K562 (cell line): ENCODE data around the gene OMA1. TPM values are rescaled to one million over a fixed set of nuclear protein-coding genes. Genes with fewer than 3 reads are reported as not detected.

Experiments
- ATAC-seq: fragments of 200-7000 bp; cut with Tn5 transposase; 3 replicates; pipeline ENCODE4 v1.9.1; 2020; ENCODE audit warnings: moderate library complexity
- BruUV-seq: library from RNA; stranded (reverse); fragments of 400-500 nt; replicated peaks from 2 replicates; lab custom pipeline; 2021; lab: Mats Ljungman, UMichigan
- CTCF ChIA-PET: fragments of 300-600 bp; formaldehyde crosslinking; extraction: SDS; loops from one replicate; lab custom pipeline; 2021; ENCODE audit warnings: low intra/inter-chr PET ratio; lab: Yijun Ruan, JAX
- POLR2A ChIA-PET: fragments of 300-600, 350-650 bp; sonication (Branson Sonifier 250); formaldehyde crosslinking; extraction: SDS; loops from one replicate; lab custom pipeline; 2021; ENCODE audit warnings: antibody characterized with exemption, inconsistent platforms; lab: Yijun Ruan, JAX
- DNase-seq, 4 experiments: peaks; one replicate each; pipeline versions ENCODE4 v3.0.0 to v3.0.0-alpha.2; 2011 to 2018; ENCODE audit warnings: low spot score in 3 of 4, mixed read lengths in 3 of 4; ENCODE audit errors: extremely low read depth in 1 of 4
- FAIRE-seq: peaks from 2 replicates; lab custom pipeline; 2011; peaks lifted over from hg19 to GRCh38; lab: Jason Lieb, UNC
- H2AFZ ChIP-seq: 2 replicates; pipeline ENCODE4 v1.6.0; 2011; ENCODE audit warnings: low read depth, low read length, control low read depth, inconsistent platforms
- H3K27ac ChIP-seq: fragments of 200-600 bp; 3 replicates; pipeline ENCODE4 v1.8.0; 2011; ENCODE audit warnings: low read depth, mild to moderate bottlenecking, control low read depth, inconsistent platforms, low read length, moderate library complexity, mixed read lengths; ENCODE audit errors: extremely low read depth
- H3K27me3 ChIP-seq, 2 experiments: fragments of 300-600 bp in 1 of 2; 2 replicates in 1 of 2; 3 replicates in 1 of 2; pipeline versions ENCODE4 v1.6.0 to v1.8.0; 2011; ENCODE audit warnings: inconsistent platforms in 2 of 2, low read length in 2 of 2, mild to moderate bottlenecking in 1 of 2, mixed read lengths in 1 of 2, moderate library complexity in 1 of 2; ENCODE audit not compliant: control insufficient read depth in 2 of 2, insufficient read depth in 2 of 2
- H3K36me3 ChIP-seq: fragments of 300-600 bp; 3 replicates; pipeline ENCODE4 v1.8.0; 2011; ENCODE audit warnings: mild to moderate bottlenecking, low read length, inconsistent platforms; ENCODE audit not compliant: control insufficient read depth, insufficient read depth
- H3K4me1 ChIP-seq, 2 experiments: fragments of 200-600 bp in 1 of 2; replicated peaks in 1 of 2; 2 replicates in 1 of 2; 3 replicates in 1 of 2; pipeline versions ENCODE4 v1.5.1 to v1.8.0; 2011; ENCODE audit warnings: inconsistent platforms in 2 of 2, low read length in 2 of 2, mild to moderate bottlenecking in 1 of 2, mixed read lengths in 1 of 2, moderate library complexity in 1 of 2; ENCODE audit not compliant: control insufficient read depth in 2 of 2, insufficient read depth in 2 of 2
- H3K4me2 ChIP-seq: 2 replicates; pipeline ENCODE4 v1.6.1; 2011; ENCODE audit warnings: low read length, control low read depth, inconsistent platforms, mixed read lengths; ENCODE audit not compliant: insufficient read depth
- H3K4me3 ChIP-seq: fragments of 200-600 bp; sonication (generic), shearing (Covaris generic); 2 replicates; pipeline ENCODE4 v1.5.1; 2016; ENCODE audit warnings: control low read depth, inconsistent platforms
- H3K79me2 ChIP-seq: fragments of 200-600 bp; 3 replicates; pipeline ENCODE4 v1.8.0; 2011; ENCODE audit warnings: low read length, inconsistent platforms; ENCODE audit not compliant: control insufficient read depth, insufficient read depth
- H3K9ac ChIP-seq, 2 experiments: 2 replicates each; pipeline versions ENCODE4 v1.6.0 to v1.6.1; 2011; ENCODE audit warnings: low read depth in 2 of 2, low read length in 2 of 2, control low read depth in 1 of 2, inconsistent platforms in 1 of 2, mild to moderate bottlenecking in 1 of 2, mixed read lengths in 1 of 2; ENCODE audit not compliant: insufficient read depth in 1 of 2
- H3K9me1 ChIP-seq: one replicate; pipeline ENCODE4 v1.6.0; 2011; ENCODE audit warnings: inconsistent platforms, mild to moderate bottlenecking, low read length, moderate library complexity; ENCODE audit not compliant: control insufficient read depth, insufficient read depth
- H3K9me3 ChIP-seq: replicated peaks from 2 replicates; pipeline ENCODE4 v1.5.1; 2011; ENCODE audit warnings: low read depth, low read length, inconsistent platforms; ENCODE audit not compliant: control insufficient read depth, insufficient read depth
- H4K20me1 ChIP-seq: replicated peaks from 2 replicates; pipeline ENCODE4 v1.6.1; 2011; ENCODE audit warnings: low read length, inconsistent platforms, mixed read lengths; ENCODE audit not compliant: control insufficient read depth, insufficient read depth
- ARID3B ChIP-seq: fragments of 250-450 bp; sonication (Bioruptor Pico); IDR thresholded peaks from 2 replicates; pipeline ENCODE4 v1.4.0; 2020; ENCODE audit warnings: borderline replicate concordance
- EP400 ChIP-seq: fragments of 450-650 bp; IDR thresholded peaks from 2 replicates; pipeline ENCODE4 v1.6.1; 2017; ENCODE audit warnings: antibody characterized with exemption, mild to moderate bottlenecking, moderate library complexity
- PHF20 ChIP-seq: fragments of 450-650 bp; IDR thresholded peaks from 2 replicates; pipeline ENCODE4 v1.6.1; 2018; ENCODE audit not compliant: partially characterized antibody
- RFX7 ChIP-seq: fragments of 250-450 bp; sonication (Bioruptor Pico); IDR thresholded peaks from 2 replicates; pipeline ENCODE4 v1.5.1; 2021; ENCODE audit warnings: mild to moderate bottlenecking
- ZNF217 ChIP-seq: sonication (generic); formaldehyde crosslinking; IDR thresholded peaks from 2 replicates; pipeline ENCODE4 v1.8.0; 2022; ENCODE audit warnings: mild to moderate bottlenecking, missing genetic modification reagents
- WGBS: fragments of 100-300 bp; shearing (Covaris generic); methylation state at CpG from one replicate; pipeline ENCODE4 v1.1.6; 2016; ENCODE audit warnings: low coverage, mixed read lengths; ENCODE audit not compliant: insufficient coverage; ENCODE audit errors: missing lambda C conversion rate; 5-methylcytosine and 5-hydroxymethylcytosine counted together
- in situ Hi-C: fragments of 300-500 bp; cut with MboI; formaldehyde crosslinking; loops from 4 replicates; pipeline ENCODE4 v1.15.0; 2018; ENCODE audit warnings: inconsistent platforms, mixed read lengths
- intact Hi-C: fragments of 100-400 bp; cut with micrococcal nuclease; formaldehyde crosslinking; loops from 2 replicates; pipeline ENCODE4 v1.14.2; 2022
- polyA plus RNA-seq, 8 experiments: library from polyadenylated mRNA; depleted of rRNA in 4 of 8; stranded (reverse) in 5 of 8; unstranded in 3 of 8; fragments of >200 nt; fragmentation: Nextera tagmentation in 2 of 8; fragmentation: Illumina TruSeq in 1 of 8; extraction: Ambion mirVana in 2 of 8; extraction: Trizol in 1 of 8; gene quantifications; 2 replicates each; pipeline versions ENCODE4 v1.2.1 to v1.2.3, GENCODE V29; 2011 to 2014; ENCODE audit warnings: inconsistent platforms in 1 of 8, missing spikeins in 1 of 8
- total RNA-seq, 7 experiments: library from RNA; depleted of rRNA in 6 of 7; stranded (reverse); fragments of >200 nt in 6 of 7; fragmentation: Illumina TruSeq in 2 of 7; extraction: Trizol in 2 of 7; gene quantifications; 2 replicates each; pipeline versions ENCODE4 v1.2.1 to v1.2.3, GENCODE V29; 2011 to 2021; ENCODE audit warnings: low replicate concordance in 1 of 7
- TF ChIP-seq, protein P1 (sequence below): fragments of 250-450 bp; sonication (Bioruptor Pico); IDR thresholded peaks from 2 replicates; pipeline ENCODE4 v1.5.0; 2021

The OMA1 gene
- total and polyA plus RNA-seq, 9 of the 15 experiments (the other 6 are each of a cell fraction or from before 2014, with no cell fraction given) = 16.6 to 51.5 (median 33.5) TPM

- TF ChIP-seq ARID3B (CRISPR knock-in tag) = no peak
- TF ChIP-seq RFX7 = no peak
Observed at GRCh38 chr1:58469016-58469415, 77.5 kb downstream of the OMA1 start (continued).

GRCh38 chr1:58468612-58469011, 77.9 kb downstream of the OMA1 start:
- WGBS = 14% methylated on average over 5 of the region's 5 CpGs
- DNase-seq = no peak

More at GRCh38 chr1:58468612-58469011, 77.9 kb downstream of the OMA1 start:
- Histone ChIP-seq H3K9ac (no peak overlapping the region), H3K4me2 (no peak overlapping the region), H3K36me3 (no peaks in the 10 kb centered on the region), H4K20me1 (0 out of 2 replicates have a peak, but pooled peaks cover 5% of the 10 kb centered on the region), H3K9me1 (no peaks in the 10 kb centered on the region), H3K27me3 (peaks cover 0 to 23% of the 10 kb centered on the region in 2 experiments; a peak in 2 of 5 replicates), H3K9me3 (no peaks in the 10 kb centered on the region), H3K4me3 (no peak overlapping the region), H2AFZ (no peak overlapping the region), H3K4me1 (no peaks in the 10 kb centered on the region), H3K79me2 (no peaks in the 10 kb centered on the region), H3K27ac (no peak overlapping the region)
- intact Hi-C loops = no loop called here
- in situ Hi-C loops = no loop called here
- no peak for ATAC-seq
- no peak for FAIRE-seq
- TF ChIP-seq, protein P1, sequence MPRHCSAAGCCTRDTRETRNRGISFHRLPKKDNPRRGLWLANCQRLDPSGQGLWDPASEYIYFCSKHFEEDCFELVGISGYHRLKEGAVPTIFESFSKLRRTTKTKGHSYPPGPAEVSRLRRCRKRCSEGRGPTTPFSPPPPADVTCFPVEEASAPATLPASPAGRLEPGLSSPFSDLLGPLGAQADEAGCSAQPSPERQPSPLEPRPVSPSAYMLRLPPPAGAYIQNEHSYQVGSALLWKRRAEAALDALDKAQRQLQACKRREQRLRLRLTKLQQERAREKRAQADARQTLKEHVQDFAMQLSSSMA = no peak
- TF ChIP-seq ZNF217 = no peak
- no peak for TF ChIP-seq PHF20
- no peak for TF ChIP-seq EP400
- BruUV-seq = no TSS peak
- ChIA-PET POLR2A (no interaction called here), CTCF (no interaction called here)
